NOMO-1 treated with DMSO at 0.1 percent for 48 hours (cell line): ENCODE results near the gene ZBTB20.

ENCODE experiments used
- DNase-seq: peaks from one replicate; lab custom pipeline; 2025; ENCODE audit not compliant: unreplicated experiment; lab: John Stamatoyannopoulos, UW

Gene ZBTB20

DNA sequence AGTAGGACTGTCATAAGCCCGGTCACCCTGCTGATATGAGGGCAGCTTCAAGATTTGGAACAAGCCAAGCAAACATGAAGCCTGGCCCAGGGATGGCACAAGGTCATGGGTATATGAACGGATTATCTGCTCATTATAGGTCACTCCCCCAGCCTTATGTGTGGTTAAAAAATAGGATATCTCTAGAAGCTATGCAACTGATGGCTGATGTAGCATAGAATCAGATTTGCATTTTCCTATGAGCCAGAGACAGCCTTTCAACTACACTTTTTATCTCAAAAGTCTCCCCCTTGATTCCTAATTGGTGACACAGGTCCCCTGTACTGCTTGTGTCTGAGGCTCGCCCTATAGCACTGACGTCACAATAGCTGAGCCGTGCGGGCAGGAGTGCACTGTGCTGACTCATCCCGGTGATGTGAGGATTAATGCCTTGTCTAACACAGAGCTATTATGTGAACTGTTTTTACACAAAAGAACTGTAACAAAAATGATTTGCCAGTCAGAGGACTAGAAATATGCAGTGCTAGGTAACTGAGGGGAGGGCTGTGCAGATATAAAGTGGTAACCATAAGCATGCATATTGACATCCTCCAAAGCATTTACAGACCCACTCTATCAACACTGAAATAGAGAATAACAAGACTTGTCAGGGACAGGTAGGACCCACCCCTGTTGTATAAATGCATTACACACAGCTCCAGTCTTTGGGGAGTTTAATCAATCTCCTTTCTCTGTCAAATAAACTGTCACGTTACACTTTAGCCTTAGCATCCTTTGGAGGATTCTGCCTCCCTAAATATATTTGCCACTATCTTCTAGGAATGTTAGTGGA, 648.3 kb downstream of the ZBTB20 start:
- DNase-seq, result no peak

GRCh38 chr3:114496874-114497273, 650.2 kb downstream of the ZBTB20 start:
- no peak for DNase-seq

- DNase-seq, result no peak
Observed at GRCh38 chr3:114496466-114496865, 650.6 kb downstream of the ZBTB20 start.

DNA sequence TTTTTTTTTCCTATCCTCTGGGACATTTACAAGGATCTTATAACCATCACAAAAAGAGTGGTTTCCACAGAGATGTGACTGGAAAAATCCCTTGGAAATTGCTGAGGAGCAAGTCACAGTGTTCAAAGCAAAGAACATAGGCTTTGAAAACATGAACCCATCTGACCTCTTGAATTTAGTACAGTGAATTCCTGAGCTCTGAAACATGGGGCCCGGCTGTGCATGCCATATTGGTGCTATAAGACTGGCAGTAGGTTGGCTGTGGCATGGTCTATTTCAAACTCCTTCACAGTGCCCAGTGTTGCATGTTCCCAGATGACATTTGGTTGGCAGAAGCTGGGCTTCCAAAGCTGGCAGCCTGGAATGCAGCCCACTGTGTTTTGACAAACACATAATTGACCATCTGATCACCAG, 651.1 kb downstream of the ZBTB20 start:
- no peak for DNase-seq

DNA sequence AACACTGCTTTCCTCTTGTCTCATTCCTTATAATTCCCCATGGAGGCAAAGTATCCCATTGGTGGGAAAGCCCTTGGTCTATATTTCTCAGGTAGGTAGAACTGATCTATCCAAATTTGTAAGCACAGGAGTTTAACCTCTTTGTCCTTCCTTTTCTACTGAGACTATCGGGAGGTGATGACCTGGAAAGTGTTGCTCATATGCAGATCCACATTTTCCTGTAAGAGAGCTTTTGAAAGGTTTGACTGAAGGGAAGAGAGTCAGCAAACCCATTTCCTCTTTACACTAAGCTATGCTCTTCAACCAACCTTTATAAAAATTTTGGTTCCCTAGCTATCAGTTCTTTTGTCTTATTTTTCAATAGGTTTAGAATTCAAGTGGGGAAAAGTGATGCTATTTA, 652.6 kb downstream of the ZBTB20 start:
- no peak for DNase-seq

- no peak for DNase-seq
Observed at GRCh38 chr3:114490829-114491228, 656.3 kb downstream of the ZBTB20 start.

GRCh38 chr3:114487502-114487901, 659.6 kb downstream of the ZBTB20 start:
- DNase-seq, result no peak

DNA sequence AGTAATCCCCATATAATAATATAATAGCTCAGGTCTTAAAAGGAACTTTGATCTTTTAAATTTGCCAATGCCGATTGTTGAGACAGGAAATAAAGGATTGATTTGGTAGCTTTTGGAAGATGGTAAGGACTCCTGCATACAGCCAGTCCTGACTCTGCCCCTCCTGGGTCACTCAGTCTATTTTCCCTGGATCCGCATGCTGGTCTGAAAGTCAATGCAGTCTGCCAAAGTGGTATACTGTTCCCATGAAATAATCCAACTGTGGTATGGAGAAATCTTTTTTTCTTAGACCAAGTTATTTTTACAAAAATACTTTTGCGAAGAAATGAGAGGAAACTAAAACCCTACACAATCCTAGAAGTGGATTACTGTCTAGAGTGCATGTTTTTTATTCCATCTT, 662.2 kb downstream of the ZBTB20 start:
- no peak for DNase-seq

DNA sequence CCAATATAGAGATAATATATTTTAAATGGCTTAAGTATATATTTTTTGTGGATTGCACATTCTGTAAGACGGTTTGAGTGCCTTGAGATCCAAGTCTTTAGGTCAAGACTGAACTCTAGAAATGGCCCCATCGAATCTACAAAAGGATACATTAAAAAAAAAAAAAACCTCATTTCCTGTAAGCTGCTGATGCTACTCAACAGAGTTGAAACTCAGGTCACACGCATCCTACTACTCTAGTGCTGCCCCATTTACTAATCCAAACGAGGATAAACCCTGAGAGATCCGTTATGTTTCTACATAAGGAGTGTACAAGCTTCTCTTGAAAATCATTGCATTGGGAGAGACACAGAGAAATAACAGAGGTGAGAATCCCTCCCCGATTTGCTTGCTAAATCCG, 666.0 kb downstream of the ZBTB20 start:
- DNase-seq, result no peak

DNA sequence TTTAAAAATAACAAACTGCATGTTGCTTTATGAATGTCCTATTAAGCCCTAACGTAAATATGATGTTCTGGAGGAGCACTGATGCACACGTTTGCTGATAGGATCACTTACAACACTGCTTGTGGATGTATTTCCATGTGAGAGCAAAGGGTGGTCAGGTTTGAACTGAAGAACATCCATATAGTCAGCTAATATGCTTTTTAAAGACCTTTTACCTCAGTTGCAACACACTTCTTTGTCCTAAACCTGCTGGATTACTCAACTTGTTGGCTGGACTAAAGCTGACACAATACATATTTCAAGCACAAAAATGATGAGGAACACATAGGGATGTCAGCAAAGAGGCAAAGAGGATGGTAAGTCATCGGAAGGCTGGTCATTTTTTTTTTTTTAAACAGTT, 666.6 kb downstream of the ZBTB20 start:
- peak; percentile 6 for DNase-seq

DNA sequence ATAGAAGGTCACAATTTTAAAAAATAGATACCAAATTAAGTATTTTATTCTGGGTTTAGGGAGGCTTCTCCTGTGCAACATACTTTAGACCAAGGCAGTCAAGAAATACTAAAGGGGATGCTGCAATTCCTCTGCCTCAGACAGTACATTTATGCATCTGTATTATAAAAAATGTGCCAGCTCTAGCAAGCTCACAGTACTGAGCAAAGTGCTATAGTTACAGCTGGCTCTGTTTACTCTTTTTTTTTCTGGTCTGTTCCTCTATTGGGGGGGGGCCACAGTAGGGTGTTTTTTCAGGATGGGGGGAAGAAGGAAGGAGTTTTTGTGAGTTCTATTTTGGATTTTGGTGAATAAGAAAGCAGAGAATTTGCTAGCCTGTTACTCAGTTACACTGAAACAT, 668.3 kb downstream of the ZBTB20 start:
- DNase-seq, result no peak

DNA sequence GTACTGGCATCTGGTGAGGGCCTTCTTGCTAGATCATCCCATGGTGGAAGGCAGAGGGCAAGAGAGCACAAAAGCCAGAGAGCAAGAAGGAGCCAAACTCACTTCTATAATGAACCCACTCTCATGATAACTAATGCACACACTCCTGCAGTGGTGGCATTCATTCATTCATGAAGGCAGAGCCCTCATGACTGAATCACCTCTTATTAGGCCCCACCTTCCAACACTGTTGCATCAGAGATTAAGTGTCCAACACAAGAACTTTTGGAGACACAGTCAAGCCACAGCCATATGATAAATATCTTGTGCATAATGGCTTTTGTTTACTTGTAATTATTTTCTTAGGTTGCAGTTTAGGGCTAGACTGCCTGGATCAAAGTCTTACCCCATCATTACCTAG, 670.6 kb downstream of the ZBTB20 start:
- no peak for DNase-seq

- no peak for DNase-seq
Observed at GRCh38 chr3:114471478-114471877, 675.6 kb downstream of the ZBTB20 start.

DNA sequence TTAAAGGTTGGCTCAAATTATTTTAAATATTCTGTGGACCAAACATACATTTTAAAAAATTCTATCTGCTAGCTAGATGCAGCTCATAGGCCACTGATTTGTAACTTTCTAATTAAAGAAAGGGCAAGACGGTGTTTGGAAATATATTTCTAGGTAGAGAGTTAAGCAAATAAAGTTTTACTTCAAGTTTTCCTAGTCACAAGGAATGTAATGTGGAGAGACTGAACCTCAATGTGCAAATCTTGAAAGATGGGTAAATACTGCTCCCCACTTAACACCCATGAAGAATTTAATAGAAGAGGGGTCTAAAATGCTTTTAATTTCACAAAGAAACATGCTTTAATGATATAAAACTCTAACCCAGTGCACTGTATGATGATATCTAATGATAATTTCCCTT, 678.0 kb downstream of the ZBTB20 start:
- DNase-seq, result no peak

GRCh38 chr3:114466816-114467215, 680.3 kb downstream of the ZBTB20 start:
- no peak for DNase-seq

DNA sequence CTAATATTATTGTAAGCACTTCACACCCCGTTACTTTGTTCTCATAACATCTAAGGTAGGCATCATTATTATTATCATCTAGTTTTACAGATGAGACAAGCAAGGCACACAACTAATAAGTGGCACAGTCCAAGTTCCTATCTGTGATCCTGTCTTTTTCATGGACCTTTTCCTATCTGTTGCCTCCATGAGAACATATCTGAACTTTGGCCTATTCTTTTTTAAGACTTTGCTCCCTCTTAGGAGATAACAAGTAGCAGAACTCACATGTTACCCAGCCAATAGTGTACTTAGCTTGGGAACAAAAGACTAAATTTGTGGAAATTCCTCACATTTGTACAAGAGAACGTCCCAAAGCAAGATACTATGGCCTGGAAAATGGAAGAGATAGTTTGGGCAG, 680.8 kb downstream of the ZBTB20 start:
- no peak for DNase-seq

GRCh38 chr3:114464548-114464947, 682.5 kb downstream of the ZBTB20 start:
- no peak for DNase-seq

DNA sequence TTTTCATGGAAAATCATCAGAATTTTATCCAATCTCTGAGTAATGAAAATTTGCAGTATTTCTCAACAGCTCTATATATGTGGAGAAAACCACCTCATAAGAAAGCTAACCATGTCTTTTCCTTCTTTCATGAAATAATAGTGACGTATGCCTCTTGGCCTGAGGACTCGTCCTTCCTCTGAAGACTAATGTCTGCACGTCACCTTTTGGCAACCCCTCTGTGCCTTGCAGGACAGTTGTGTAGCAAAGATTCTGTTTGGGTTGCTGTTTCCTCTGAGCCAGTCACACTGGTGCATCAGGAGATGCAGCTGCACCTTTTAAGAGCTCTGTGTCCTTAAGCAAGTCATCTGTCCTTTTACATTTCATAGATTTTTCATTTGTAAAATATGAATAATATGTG, 684.3 kb downstream of the ZBTB20 start:
- no peak for DNase-seq

- DNase-seq, result no peak
Observed at GRCh38 chr3:114460459-114460858, 686.6 kb downstream of the ZBTB20 start.

- no peak for DNase-seq
Observed at GRCh38 chr3:114456742-114457141, 690.3 kb downstream of the ZBTB20 start.

DNA sequence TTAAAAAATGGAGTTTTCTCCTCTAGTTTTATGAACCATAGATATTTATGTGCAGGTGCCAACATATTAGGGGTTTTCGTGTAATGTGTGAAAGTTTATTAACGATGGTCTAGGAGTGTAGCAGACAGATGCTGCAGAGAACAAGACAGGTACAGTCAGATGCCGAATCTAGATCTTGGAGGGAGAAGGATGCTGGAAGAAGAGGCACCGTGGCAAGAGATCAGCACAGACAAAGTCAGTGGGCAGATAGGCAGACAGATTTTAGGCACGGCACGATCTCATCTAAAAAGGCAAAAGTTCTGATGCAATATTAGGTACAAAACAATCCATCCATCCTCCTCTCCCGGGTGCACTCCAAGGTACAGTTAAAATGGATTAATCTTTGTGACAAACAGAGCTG, 691.7 kb downstream of the ZBTB20 start:
- DNase-seq, result no peak

GRCh38 chr3:114454551-114455251, 692.4 kb downstream of the ZBTB20 start:
- no peak for DNase-seq

- no peak for DNase-seq
Observed at GRCh38 chr3:114453361-114453780, 693.7 kb downstream of the ZBTB20 start.
